NCI-H2196 treated with DMSO at 0.1 percent for 48 hours (cell line): ENCODE results near the gene ZBTB48.

ENCODE experiments used
- DNase-seq: peaks from one replicate; lab custom pipeline; 2025; ENCODE audit not compliant: unreplicated experiment; lab: John Stamatoyannopoulos, UW

ZBTB48 gene

DNA sequence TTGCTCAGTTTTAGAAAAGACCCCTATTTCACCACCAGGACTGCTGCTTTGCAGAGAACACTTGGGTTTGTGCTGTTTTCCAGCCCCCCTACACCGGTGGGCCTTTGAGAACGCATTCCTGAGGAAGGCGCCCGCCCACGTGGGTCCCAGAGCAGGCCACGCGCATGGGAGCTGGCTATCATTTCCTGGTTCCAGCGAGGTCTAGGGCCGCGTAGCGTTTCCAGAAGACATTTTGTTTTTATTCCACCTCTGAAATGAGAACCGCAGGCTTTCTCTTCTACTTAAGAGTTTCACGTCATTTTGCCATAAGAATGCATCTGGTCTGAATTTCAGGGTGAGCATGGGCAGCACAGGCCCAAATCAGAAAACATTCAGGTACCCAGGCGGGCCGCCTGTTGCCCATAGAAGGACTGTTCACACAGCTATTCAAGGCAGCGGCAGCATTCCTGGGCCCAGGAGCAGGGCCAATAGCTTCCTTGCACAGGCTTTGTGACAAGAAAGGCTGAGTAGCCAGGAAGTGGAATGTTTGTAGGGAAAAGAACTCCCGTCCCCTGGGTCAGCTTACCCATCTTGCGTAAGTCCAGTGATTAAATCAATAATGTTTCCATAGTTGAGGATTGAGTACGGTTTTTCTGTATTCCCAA is 24.2 kb downstream of the ZBTB48 start:
- no peak for DNase-seq

DNA sequence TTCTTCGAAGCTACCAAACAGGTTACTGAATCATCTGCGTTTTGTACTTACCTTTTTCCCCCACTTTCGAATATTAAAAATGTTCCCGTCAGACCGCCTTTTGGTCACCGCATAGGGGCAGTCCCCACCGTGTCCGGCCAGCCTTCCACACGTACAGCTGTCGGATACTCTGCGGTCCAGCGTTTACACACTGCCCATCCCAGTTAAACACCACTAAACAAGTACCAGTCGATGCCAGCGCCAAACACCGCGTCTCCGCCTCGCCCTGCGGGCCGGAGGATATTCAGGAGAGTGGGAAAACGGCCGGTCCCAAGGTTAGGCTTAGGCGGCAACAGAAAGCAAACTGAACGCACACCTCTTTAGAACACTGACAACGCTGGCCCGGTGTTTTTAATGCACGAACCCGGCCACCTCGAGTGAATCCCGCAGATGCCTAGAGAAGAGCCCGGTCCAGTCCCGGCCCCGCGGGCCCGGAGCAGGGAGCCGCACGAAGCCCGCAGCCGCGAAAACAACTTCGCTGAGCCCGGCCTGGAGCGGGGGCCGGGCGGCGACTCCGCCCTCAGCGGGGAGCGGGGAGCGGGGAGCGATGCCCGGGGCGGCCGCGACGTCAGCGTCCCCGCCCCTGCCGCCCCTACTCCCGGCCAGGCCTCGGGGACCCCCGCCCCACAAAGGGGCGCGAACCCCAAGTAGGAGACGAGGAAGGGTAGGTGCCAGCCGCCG is 33.0 kb downstream of the ZBTB48 start:
- no peak for DNase-seq

DNA sequence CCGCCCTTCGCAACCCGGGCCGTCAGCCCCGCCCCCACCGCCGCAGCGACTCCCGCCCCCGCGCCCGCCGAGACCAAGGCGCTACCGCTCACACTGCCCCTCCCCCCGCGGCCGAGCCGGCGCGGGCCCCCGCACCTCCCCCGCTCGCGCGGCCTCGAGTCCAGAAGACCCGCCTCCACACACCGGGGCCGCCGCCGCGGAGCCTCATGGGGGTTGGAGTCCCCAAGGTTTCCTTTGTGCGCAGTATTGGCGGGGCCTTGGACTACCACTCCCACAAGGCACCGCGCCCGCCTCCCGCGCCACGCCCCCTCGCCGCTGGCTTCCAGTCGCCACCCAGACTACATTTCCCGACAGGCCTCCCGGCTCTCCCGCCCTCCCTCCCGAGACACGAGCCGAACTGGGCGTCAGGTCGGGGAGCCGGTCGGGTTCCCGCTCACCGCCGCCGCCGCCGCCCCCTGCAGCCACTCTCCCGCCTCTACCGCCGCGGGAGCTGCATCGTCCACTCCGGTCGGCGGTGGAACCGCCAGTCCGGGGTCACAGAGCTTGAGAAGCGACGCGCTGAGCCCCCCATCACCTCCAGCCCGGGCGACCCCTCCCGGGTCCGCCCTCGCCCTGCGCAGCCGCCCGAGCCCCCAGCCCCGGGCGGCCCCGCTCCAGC is 33.7 kb downstream of the ZBTB48 start, which contains the start of gene PHF13:
Gene PHF13 (plus strand): TSS at position 371 of the 658 bp plus-strand sequence. CDS start 336 bp downstream, outside the sequence.
- peak; percentile 97 for DNase-seq

DNA sequence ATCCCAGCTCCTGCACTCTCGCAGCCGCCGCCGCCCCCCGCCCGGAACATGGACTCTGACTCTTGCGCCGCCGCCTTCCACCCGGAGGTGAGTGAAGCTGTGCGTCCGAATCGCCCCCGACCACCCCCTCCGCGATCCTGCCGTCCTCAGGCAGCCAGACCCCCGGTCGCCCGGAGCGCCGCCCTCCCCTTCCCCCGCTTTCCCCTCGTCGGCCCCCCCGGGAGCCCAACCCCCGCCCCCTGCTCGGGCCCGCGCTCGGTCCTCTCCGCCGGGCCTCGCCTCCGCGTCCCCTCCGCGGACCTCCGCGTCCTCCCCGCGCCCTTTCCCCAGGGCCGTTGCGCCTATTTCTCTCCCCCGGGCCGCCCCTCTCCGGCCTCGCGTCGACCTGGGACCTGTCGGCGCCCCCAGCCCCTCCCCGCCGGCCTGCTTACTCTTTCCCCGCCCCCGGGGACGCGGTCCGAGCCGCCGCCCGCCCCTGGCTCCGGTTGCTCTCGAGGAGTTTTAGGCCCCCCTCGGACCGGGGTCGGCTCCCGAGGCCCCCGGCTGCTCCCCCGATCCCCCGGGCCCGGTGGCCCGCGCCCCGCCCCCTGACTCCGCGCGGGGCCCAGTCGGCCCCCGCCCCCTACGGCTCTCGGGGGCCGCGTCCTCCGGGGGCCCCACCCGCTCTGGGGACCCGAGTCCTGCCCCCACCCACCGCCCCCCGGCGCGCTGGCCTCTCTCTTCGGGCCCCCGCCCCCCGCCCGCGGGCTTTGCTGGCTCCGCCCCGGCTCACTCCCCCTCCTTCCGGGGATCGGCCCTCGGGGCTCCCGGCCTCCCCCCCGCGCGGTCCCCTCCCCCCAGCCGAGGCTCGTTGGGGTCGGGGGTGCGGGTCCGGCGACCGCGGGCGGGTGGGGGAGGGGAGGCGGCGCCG is 34.5 kb downstream of the ZBTB48 start:
- DNase-seq: no peak

DNA sequence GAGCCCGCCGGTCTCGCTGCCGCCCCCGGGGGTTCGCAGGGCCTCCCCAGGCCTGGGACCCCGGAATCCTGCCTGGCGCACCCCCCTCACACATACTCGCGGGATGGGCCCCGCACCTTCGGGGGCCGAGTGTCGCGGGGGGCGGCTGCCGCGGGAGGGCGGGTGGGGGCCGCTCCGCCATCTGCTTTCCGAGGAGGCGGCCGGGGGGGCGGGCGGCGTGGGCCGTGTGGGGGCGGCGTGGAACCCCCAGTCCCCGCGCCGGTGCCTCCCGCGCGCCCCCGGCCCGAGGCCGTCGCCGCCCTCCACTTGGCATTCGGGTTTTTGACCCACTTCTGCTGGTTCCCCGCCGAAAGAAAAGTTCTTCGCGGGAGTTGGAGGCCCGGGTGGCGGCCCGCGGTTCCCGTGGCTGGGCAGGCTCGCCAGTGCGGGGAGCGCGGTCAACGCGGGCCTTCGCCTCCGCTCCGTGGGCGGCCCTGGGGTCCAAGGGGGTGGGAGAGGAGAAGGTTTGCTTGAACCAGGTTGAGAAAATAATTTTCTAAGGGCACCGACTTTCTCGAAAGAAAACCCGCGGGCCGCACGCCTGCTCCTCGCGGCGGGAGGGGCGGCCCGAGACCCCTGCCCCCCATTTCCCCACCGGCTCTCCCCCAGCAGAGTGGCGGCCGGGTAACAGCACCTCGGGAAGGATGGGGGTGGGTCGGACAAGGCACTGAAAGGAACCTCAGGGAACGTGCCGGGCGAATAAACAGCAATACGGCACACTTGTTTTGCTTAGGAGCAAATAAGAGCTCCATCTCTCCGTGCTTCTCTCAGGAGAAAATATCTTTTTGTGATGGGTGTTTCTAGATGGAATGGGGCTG is 35.4 kb downstream of the ZBTB48 start:
- DNase-seq: no peak

DNA sequence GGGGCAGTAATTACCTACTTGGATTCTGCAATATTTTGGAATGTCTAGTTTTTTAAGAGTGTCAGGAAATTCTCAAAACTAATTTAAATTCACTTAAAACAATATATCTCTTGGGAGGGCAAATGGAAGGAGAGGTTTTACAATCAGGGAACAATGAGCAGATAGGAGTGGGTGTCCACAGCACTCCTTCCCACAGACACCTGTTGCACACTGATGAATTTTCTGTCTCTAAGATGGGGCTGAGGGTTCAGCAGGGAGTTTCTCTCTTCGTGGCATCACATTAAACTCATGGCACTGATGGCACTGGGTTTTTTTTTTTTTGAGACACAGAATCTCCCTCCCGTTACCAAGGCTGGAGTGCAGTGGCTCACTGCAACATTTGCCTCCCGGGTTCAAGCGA is 39.3 kb downstream of the ZBTB48 start:
- DNase-seq: no peak

DNA sequence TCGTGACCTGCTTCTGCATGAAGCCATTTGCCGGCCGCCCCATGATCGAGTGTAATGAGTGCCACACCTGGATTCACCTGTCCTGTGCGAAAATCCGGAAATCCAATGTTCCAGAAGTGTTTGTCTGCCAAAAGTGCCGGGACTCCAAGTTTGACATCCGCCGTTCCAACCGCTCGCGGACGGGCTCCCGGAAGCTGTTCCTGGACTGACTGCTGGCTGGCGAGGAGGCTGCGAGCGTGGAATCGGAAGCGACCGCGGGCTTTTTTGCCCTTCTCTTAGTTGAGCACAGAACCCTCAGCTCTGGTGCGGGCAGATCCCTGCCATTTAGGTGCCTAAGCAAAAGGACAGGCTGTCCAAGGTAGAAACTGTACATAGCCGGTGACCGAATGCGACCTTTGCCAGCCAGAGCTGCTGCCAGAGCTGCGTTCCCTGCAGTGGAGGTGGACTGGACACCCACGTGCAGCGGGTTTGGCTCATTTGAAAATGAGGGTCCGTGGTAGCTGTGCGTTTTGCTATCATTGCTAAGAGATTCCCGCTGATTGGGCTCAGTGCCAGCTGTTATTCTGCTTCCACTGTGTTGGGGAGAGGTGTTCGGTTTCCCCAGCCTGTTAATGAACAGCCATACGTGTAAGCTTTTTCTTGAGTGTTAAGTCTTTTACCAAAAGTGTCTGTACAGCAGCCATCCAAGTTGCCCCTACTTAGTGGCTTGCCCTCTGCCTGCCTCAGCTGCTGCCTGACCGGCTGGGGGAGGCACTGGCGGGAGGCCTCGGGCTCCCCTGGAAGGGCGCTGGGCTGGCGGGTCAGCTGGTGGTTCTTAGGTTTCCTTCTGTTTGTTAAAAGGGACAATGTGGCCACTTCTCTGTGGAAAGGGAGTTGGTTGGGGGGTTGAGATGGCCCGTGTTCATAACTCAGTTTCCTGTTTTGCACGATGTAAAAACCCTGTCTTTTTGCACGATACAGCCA is 41.9 kb downstream of the ZBTB48 start:
- DNase-seq: no peak

DNA sequence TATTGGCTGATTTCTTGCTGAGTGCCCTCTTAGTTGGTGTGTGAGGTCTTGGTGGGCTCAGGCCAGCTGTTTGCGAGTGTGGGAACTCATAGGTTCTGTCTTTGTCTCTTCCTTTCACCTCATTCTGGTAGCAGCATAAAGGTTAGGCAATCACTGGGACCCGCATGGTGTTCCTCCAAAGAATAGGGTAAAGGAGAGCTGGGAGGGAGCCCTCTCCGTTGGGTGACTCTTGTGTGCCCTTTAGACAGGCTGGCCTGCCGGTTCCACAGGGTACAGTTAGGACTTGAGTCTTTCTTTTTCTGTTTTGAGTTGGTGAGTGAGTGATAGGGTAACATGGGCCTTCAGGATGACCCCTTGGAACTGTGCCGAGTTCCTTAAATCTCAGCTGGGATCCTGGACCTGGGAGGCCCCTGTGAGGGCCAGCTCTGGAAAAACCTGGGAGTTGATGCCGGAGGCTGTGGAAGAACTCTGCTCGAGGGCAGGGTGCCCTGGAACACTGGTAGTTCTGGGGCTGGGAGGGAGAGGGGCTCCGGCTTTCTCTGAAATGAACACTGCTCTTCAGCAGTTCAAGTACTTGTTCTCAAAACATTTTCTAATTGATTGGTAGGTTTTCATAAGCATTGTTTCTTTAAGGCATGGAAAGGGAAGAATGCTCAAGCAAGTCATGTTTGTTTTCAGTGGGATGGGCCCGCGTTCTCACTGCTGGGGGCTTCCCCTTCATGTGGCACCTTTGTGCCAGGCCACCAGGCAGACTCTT is 42.8 kb downstream of the ZBTB48 start:
- DNase-seq: no peak

DNA sequence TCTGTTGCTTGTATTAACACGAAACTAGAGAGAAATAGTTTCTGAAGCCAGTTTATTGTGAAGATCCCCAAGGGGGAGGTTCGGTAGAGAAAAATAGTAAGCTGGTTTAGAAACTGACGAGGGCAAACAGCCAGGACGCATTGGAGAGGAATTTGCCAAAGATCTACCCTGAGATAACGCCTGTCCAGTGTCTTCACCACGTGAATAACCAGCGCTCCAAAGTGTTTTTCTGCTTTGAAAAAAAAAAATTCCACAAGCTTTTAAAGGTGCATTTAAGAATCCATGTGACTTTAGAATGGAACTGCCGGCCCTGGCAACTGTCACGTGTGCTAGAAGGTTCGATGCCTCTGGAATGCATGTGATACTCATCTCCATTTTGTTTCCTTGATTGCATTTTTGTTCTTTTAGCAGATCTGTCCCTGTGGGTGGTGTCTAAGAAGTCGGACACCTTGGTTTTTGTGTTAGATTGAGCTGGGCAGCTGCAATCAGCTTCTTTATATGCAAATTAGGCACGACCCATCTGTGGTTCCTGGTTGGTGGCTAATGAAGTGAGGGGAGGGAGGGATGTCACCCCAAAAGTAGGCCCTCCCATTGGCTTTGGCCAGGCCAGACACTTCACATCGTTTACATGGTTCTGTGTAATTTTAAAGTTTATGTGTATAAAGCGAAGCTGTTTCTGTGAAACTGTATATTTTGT is 43.6 kb downstream of the ZBTB48 start:
- no peak for DNase-seq

DNA sequence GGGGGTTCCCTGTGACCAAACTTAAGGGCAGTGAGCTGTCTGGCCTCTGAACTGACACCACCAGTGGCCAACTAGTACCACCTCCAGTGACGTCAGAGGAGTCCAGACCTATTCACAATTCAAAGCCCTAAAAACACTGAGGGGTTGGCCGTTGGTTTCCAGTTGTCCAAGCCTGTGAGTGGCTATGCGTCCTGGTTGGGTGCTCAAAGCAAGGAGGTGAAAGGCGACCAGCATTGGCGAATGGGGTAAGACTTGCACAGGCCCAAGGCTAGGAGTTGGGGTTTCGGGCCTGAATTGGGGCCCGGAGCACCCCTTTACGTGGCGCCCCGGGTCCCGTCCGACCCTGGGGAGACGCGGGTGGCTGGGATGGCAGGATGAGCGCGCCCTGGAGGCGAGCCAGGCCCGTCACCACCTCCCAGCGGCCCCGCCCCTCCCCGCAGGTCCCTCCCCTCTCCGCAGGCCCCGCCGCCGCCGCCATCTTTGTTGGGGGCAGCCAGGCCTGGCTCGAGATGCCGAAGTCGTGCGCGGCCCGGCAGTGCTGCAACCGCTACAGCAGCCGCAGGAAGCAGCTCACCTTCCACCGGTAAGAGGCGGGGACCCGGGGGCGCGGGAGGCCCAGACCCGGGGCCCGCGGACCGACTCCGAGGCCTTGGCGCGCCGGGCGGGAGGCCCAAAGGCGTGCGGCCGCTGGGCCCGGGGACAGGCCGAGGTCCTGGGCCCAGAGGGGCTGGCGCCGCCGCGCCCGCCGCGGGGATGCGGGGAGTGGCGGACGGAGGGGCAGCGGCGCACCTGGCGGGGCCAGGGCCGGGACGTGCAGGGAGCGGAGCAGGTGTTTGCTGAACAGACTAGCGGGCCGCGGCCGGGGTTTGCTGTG is 45.2 kb downstream of the ZBTB48 start, which contains the start of gene THAP3:
Gene THAP3 (plus strand): TSS at position 159 of the 874 bp plus-strand sequence. CDS start 351 bp downstream, at position 510.
- DNase-seq: peak; percentile 80

DNA sequence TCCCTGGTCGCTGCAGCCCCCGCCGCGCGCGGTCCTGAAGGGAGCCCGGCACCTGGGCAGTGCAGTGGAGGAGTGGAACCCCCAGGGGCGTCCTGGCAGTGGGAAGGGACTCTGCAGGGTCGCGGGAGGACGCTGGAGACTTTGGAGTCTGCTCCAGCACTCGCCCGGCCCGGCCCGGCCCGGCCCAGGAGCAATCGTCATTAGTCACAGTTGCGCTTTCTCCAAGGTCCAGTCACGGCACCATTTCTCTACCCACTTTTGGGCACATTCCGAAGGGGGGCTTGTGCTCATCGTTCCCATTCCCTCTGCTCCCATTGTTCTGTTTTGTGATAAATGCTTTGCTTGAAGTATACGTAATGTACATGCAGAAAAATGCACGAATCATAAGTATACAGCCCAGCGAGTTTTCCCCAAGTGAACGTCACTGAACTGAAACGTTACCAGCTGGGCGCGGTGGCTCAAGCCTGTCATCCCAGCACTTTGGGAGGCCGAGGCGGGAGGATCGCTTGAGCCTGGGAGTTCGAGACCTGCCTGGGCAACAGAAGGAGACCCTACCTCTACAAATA is 45.9 kb downstream of the ZBTB48 start:
- no peak for DNase-seq

DNA sequence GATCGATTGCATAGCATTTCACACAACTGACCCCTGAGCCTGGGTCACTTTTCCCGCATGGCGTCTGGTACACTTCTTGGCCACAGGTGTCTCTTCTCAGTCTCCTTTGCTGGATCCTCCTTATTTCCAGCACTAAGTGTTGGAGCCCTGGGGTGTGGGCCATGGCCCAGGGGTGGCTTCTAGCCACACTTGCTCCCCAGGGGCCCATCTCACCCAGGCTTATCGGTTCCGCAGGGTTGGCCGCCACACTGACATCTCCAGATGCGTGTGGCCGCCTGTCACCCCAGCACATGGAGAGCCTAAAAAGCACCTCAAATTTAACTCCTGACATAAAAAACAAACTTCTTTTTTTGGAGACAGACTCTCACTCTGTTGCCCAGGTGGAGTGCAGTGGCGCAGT is 47.2 kb downstream of the ZBTB48 start:
- DNase-seq: no peak

DNA sequence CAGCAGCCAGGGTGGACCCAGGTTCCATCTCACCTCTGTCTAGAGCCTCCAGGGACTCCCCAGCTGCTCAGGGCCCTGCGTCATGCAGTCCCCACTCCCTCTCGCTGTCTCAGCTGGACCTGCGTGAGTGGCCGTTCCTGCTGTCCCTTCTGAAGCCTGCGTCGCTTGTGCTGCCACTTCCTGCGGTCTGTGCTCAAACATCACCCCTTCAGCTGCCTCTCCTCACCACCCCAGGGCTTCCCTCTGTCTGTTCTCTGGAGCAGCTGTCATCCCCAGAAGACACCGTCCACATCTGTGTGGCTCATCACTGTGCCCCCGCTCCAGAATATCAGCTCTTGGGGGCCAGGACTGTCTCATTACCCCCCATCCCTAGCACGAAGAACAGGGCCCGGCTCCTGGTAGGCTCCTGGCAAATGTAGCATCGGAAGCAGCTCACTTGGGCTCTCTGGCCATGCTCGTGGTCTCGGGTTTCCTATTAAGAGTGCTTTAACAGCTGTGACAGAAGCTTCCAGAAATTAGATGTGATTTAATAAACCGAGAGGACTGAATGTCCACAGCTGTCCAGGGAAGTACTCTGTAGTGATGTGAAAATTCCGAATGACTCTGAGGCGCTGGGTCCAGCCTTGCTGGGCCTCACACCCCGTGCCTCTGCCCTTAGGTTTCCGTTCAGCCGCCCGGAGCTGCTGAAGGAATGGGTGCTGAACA is 48.2 kb downstream of the ZBTB48 start:
- no peak for DNase-seq

DNA sequence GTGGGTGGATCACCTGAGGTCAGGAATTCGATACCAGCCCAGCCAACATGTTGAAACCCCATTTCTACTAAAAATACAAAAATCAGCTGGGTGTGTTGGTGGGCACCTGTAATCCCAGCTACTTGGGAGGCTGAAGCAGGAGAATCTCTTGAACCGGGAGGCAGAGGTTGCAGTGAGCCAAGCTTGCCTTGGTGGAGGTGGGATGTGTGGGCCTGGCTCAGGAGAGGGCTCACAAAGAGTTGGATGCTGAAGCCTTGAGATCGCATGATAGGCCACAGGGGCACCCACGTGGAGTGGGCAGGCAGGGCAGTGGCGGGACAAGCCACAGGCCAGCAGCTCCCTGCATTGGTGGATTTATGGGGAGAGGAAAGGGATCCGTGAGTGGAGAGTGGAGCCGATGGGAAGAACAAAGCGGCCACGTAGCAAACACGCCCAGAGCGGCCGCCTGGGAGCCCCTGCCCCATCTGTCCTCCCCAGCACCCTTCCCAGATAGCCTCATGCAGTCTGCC is 49.2 kb downstream of the ZBTB48 start:
- no peak for DNase-seq

DNA sequence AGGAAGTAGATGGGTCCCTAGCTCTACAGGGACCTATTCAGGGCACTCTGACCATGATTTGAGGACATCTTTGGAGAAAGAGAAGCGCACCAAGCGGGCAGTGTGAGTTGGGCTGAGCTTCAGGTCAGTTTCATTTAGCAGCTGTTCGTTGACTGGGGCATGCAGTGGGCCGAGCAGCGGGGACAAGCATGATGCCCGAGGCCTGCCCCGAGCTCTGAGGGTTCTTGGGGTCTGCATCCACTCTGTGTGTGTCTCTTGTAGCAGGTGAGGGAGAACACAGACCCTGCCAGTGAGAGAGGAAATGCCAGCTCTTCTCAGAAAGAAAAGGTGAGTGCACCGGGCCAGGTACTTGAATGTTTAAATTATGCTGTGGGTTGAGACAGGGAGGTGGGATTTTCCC is 50.2 kb downstream of the ZBTB48 start:
- no peak for DNase-seq
